ENCODE data around the gene IFRD2.
"Not testable (repeated sequence)": the region's sequence is repeated elsewhere in the genome, so short reads cannot be mapped to it uniquely, and the experiment has no call there.

Gene IFRD2

DNA sequence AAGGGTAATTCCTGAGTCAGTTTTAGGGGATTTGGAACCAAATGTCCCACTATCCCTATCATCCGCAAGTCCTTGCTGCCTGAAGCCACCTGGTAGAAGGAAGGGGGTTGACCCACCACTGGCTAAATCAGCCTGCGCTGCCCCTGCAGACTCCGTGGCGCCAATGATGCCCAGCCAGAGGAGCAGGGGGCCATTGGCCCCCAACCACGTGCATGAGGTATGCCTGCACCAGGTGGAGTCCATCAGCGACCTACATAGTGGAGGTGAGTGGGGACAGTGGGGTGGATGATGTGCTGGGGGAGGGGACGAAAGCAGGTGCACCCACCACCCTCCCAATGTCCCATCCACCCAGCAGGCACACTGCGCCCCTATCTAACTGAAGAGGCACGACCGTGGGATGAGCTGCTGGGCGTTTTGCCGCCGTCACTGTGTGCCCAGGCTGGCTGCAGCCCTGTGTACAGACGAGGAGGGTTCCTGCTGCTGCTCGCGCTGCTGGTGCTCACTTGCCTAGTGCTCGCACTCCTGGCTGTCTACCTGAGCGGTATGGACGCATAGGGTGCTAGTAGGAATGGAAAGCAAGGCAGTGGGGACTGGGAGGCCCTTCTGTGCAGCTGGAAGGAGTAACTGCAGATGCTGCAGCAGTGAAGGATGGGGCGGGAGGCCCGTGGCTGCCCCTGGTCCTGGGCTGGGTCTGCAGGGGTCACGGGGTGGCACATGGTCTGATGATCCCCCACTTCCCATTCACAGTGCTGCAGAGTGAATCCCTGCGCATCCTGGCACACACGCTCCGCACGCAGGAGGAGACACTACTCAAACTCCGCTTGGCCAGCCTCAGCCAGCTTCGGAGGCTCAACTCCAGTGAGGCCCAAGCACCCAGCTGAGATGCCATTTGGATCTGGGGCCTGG, 5.7 kb downstream of the IFRD2 start:
- no peak for DNase-seq (ENCODE audit: low spot score)
- in situ Hi-C loops (cut with MboI; ENCODE audit: low pct_unique_long_range_greater_than_20kb, low sequenced_read_pairs, unreplicated experiment) = no loop called here
- TF ChIP-seq, protein P1, sequence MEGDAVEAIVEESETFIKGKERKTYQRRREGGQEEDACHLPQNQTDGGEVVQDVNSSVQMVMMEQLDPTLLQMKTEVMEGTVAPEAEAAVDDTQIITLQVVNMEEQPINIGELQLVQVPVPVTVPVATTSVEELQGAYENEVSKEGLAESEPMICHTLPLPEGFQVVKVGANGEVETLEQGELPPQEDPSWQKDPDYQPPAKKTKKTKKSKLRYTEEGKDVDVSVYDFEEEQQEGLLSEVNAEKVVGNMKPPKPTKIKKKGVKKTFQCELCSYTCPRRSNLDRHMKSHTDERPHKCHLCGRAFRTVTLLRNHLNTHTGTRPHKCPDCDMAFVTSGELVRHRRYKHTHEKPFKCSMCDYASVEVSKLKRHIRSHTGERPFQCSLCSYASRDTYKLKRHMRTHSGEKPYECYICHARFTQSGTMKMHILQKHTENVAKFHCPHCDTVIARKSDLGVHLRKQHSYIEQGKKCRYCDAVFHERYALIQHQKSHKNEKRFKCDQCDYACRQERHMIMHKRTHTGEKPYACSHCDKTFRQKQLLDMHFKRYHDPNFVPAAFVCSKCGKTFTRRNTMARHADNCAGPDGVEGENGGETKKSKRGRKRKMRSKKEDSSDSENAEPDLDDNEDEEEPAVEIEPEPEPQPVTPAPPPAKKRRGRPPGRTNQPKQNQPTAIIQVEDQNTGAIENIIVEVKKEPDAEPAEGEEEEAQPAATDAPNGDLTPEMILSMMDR (IDR thresholded peaks at IDR 0.05; ENCODE audit: extremely low read depth, insufficient read depth, missing control alignments) = no peak

- in situ Hi-C loops (cut with MboI; ENCODE audit: low pct_unique_long_range_greater_than_20kb, low sequenced_read_pairs, unreplicated experiment); DNase-seq (ENCODE audit: low spot score): not testable (repeated sequence)
These were observed 8.1 kb downstream of the IFRD2 start for GRCh38 chr3:50284121-50284520.

GRCh38 chr3:50279255-50280016, 12.8 kb downstream of the IFRD2 start:
- TF ChIP-seq, protein P1 (IDR thresholded peaks at IDR 0.05; ENCODE audit: extremely low read depth, insufficient read depth, missing control alignments) = no peak
- in situ Hi-C loops (cut with MboI; ENCODE audit: low pct_unique_long_range_greater_than_20kb, low sequenced_read_pairs, unreplicated experiment) = loop anchor here (10.0 kb wide), 1 partner anchor 55 kb away; no protein-coding TSS in a partner anchor
- no peak for DNase-seq (ENCODE audit: low spot score)

GRCh38 chr3:50278880-50279224, 13.4 kb downstream of the IFRD2 start, which contains the start of gene LSMEM2:
Gene LSMEM2 (plus strand): TSS chr3:50279087. CDS start chr3:50279114, 27 bp downstream.
- TF ChIP-seq, protein P1 (IDR thresholded peaks at IDR 0.05; ENCODE audit: extremely low read depth, insufficient read depth, missing control alignments) = no peak
- no peak for DNase-seq (ENCODE audit: low spot score)
- in situ Hi-C loops (cut with MboI; ENCODE audit: low pct_unique_long_range_greater_than_20kb, low sequenced_read_pairs, unreplicated experiment) = loop anchor here (10.0 kb wide), 1 partner anchor 54 kb away; no protein-coding TSS in a partner anchor

GRCh38 chr3:50278123-50278879, 13.9 kb downstream of the IFRD2 start:
- DNase-seq (ENCODE audit: low spot score) = no peak
- in situ Hi-C loops (cut with MboI; ENCODE audit: low pct_unique_long_range_greater_than_20kb, low sequenced_read_pairs, unreplicated experiment) = loop anchor here (10.0 kb wide), 1 partner anchor 54 kb away; no protein-coding TSS in a partner anchor
- TF ChIP-seq, protein P1 (IDR thresholded peaks at IDR 0.05; ENCODE audit: extremely low read depth, insufficient read depth, missing control alignments) = no peak

DNA sequence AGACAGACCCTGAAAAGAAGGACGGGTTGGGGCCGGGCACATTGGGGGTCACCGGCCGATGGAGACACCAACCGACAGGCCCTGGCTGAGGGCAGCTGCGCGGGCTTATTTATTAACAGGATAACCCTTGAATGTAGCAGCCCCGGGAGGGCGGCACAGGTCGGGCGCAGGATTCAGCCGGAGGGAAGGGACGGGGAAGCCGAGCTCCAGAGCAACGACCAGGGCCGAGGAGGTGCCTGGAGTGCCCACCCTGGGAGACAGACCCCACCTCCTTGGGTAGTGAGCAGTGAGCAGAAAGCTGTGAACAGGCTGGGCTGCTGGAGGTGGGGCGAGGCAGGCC, 15.5 kb downstream of the IFRD2 start:
- TF ChIP-seq, protein P1 (IDR thresholded peaks at IDR 0.05; ENCODE audit: extremely low read depth, insufficient read depth, missing control alignments) = no peak
- in situ Hi-C loops (cut with MboI; ENCODE audit: low pct_unique_long_range_greater_than_20kb, low sequenced_read_pairs, unreplicated experiment) = loop anchor here (10.0 kb wide), 1 partner anchor 52 kb away; no protein-coding TSS in a partner anchor

More for the DNA sequence above, 15.5 kb downstream of the IFRD2 start:
- DNase-seq (ENCODE audit: low spot score) = no peak

All from GM13977 (cell line).